K562 (cell line): Measurements from ENCODE around the gene CLDN15. TPM values are rescaled to one million over a fixed set of nuclear protein-coding genes. Genes with fewer than 3 reads are reported as not detected.
A peak's percentile ranks its signal among the peaks of the same experiment; 100 is the strongest.

Source experiments
- JUN ChIP-seq, 2 experiments: sonication (generic) in 1 of 2; formaldehyde crosslinking in 1 of 2; IDR thresholded peaks; 2 replicates each; pipeline versions ENCODE4 v1.6.1 to v1.8.0; 2012 to 2022; ENCODE audit warnings: borderline replicate concordance in 2 of 2, mild to moderate bottlenecking in 2 of 2, improper control_type of control experiment in 1 of 2, low read depth in 1 of 2, low read length in 1 of 2, missing genetic modification reagents in 1 of 2
- L3MBTL2 ChIP-seq: fragments of 450-650 bp; IDR thresholded peaks from 2 replicates; pipeline ENCODE4 v1.6.1; 2016; ENCODE audit warnings: mild to moderate bottlenecking, moderate library complexity
- PHB ChIP-seq: fragments of 250-450 bp; sonication (Bioruptor Pico); IDR thresholded peaks from 2 replicates; pipeline ENCODE4 v1.5.0; 2021
- TOE1 ChIP-seq, 2 experiments: fragments of 450-650 bp in 1 of 2; sonication (generic) in 1 of 2; formaldehyde crosslinking in 1 of 2; IDR thresholded peaks; 2 replicates each; pipeline versions ENCODE4 v1.7.1 to v1.8.0; 2016 to 2022; ENCODE audit warnings: borderline replicate concordance in 2 of 2, mild to moderate bottlenecking in 2 of 2, antibody characterized with exemption in 1 of 2, inconsistent platforms in 1 of 2, low read depth in 1 of 2, missing genetic modification reagents in 1 of 2, moderate library complexity in 1 of 2
- ZNF512 ChIP-seq: IDR thresholded peaks from 2 replicates; pipeline ENCODE4 v1.6.1; 2016; ENCODE audit warnings: missing genetic modification characterization, missing compliant biosample characterization
- polyA plus RNA-seq, 8 experiments: library from polyadenylated mRNA; depleted of rRNA in 4 of 8; stranded (reverse) in 5 of 8; unstranded in 3 of 8; fragments of >200 nt; fragmentation: Nextera tagmentation in 2 of 8; fragmentation: Illumina TruSeq in 1 of 8; extraction: Ambion mirVana in 2 of 8; extraction: Trizol in 1 of 8; gene quantifications; 2 replicates each; pipeline versions ENCODE4 v1.2.1 to v1.2.3, GENCODE V29; 2011 to 2014; ENCODE audit warnings: inconsistent platforms in 1 of 8, missing spikeins in 1 of 8
- total RNA-seq, 7 experiments: library from RNA; depleted of rRNA in 6 of 7; stranded (reverse); fragments of >200 nt in 6 of 7; fragmentation: Illumina TruSeq in 2 of 7; extraction: Trizol in 2 of 7; gene quantifications; 2 replicates each; pipeline versions ENCODE4 v1.2.1 to v1.2.3, GENCODE V29; 2011 to 2021; ENCODE audit warnings: low replicate concordance in 1 of 7
- TF ChIP-seq, protein P1 (sequence below): fragments of 250-450 bp; sonication (Bioruptor Pico); IDR thresholded peaks from 2 replicates; pipeline ENCODE4 v1.9.0; 2021; ENCODE audit warnings: mild to moderate bottlenecking, inconsistent platforms
- TF ChIP-seq, protein P2 (sequence below), 2 experiments: IDR thresholded peaks in 1 of 2; conservative IDR thresholded peaks in 1 of 2; 2 replicates each; pipeline ENCODE4 v1.6.1; 2016; ENCODE audit warnings: low read depth in 2 of 2, mild to moderate bottlenecking in 1 of 2, missing compliant biosample characterization in 1 of 2, missing genetic modification characterization in 1 of 2, moderate library complexity in 1 of 2
- TF ChIP-seq, protein P3 (sequence below), 2 experiments: fragments of 450-650 bp; formaldehyde crosslinking in 1 of 2; IDR thresholded peaks; 2 replicates each; pipeline versions ENCODE4 v1.4.0 to v1.6.1; 2014 to 2020; ENCODE audit warnings: mild to moderate bottlenecking in 2 of 2, borderline replicate concordance in 1 of 2, low read depth in 1 of 2

CLDN15 gene
- total and polyA plus RNA-seq, 9 of the 15 experiments (the other 6 are each of a cell fraction or from before 2014, with no cell fraction given): 0.32 to 14.5 (median 7.4) TPM

- TF ChIP-seq, protein P1, sequence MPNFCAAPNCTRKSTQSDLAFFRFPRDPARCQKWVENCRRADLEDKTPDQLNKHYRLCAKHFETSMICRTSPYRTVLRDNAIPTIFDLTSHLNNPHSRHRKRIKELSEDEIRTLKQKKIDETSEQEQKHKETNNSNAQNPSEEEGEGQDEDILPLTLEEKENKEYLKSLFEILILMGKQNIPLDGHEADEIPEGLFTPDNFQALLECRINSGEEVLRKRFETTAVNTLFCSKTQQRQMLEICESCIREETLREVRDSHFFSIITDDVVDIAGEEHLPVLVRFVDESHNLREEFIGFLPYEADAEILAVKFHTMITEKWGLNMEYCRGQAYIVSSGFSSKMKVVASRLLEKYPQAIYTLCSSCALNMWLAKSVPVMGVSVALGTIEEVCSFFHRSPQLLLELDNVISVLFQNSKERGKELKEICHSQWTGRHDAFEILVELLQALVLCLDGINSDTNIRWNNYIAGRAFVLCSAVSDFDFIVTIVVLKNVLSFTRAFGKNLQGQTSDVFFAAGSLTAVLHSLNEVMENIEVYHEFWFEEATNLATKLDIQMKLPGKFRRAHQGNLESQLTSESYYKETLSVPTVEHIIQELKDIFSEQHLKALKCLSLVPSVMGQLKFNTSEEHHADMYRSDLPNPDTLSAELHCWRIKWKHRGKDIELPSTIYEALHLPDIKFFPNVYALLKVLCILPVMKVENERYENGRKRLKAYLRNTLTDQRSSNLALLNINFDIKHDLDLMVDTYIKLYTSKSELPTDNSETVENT (CRISPR knock-in tag): peak; percentile 51; the same call in 1 of the 2 replicates
- TF ChIP-seq, protein P2, sequence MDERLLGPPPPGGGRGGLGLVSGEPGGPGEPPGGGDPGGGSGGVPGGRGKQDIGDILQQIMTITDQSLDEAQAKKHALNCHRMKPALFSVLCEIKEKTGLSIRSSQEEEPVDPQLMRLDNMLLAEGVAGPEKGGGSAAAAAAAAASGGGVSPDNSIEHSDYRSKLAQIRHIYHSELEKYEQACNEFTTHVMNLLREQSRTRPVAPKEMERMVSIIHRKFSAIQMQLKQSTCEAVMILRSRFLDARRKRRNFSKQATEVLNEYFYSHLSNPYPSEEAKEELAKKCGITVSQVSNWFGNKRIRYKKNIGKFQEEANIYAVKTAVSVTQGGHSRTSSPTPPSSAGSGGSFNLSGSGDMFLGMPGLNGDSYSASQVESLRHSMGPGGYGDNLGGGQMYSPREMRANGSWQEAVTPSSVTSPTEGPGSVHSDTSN (CRISPR knock-in tag; IDR thresholded peaks at IDR 0.05; ENCODE audit: low read depth): no peak
- TF ChIP-seq, protein P2 (tag; conservative IDR thresholded peaks at IDR 0.05; ENCODE audit: low read depth): no peak
- TF ChIP-seq TOE1 (IDR thresholded peaks at IDR 0.05; ENCODE audit: borderline replicate concordance) (peak; percentile 45; the same call in 1 of the 2 replicates), TOE1 (CRISPR knock-in tag; IDR thresholded peaks at IDR 0.05; ENCODE audit: borderline replicate concordance, low read depth) (no peak), ZNF512 (tag) (no peak), PHB (no peak), JUN (IDR thresholded peaks at IDR 0.05; ENCODE audit: borderline replicate concordance, low read depth, low read length) (peak; percentile 46; the same call in 1 of the 2 replicates), JUN (CRISPR knock-in tag; IDR thresholded peaks at IDR 0.05; ENCODE audit: borderline replicate concordance) (peak; percentile 31; the same call in 1 of the 2 replicates), L3MBTL2 (peak; percentile 93)
- TF ChIP-seq, protein P3, sequence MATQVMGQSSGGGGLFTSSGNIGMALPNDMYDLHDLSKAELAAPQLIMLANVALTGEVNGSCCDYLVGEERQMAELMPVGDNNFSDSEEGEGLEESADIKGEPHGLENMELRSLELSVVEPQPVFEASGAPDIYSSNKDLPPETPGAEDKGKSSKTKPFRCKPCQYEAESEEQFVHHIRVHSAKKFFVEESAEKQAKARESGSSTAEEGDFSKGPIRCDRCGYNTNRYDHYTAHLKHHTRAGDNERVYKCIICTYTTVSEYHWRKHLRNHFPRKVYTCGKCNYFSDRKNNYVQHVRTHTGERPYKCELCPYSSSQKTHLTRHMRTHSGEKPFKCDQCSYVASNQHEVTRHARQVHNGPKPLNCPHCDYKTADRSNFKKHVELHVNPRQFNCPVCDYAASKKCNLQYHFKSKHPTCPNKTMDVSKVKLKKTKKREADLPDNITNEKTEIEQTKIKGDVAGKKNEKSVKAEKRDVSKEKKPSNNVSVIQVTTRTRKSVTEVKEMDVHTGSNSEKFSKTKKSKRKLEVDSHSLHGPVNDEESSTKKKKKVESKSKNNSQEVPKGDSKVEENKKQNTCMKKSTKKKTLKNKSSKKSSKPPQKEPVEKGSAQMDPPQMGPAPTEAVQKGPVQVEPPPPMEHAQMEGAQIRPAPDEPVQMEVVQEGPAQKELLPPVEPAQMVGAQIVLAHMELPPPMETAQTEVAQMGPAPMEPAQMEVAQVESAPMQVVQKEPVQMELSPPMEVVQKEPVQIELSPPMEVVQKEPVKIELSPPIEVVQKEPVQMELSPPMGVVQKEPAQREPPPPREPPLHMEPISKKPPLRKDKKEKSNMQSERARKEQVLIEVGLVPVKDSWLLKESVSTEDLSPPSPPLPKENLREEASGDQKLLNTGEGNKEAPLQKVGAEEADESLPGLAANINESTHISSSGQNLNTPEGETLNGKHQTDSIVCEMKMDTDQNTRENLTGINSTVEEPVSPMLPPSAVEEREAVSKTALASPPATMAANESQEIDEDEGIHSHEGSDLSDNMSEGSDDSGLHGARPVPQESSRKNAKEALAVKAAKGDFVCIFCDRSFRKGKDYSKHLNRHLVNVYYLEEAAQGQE (IDR thresholded peaks at IDR 0.05; ENCODE audit: borderline replicate concordance): peak; percentile 80
- TF ChIP-seq, protein P3 (CRISPR knock-in tag; IDR thresholded peaks at IDR 0.05; ENCODE audit: low read depth): peak; percentile 71
Measured at GRCh38 chr7:101244375-101245146, 7.0 kb upstream of the CLDN15 start, which contains the start of gene FIS1 (continued).
